ENCODE results near the gene TMEM129.

TMEM129 gene

GRCh38 chr4:1743551-1743950, 22.4 kb upstream of the TMEM129 start:
- DNase-seq = no peak

- no peak for DNase-seq
These were observed 20.1 kb upstream of the TMEM129 start for GRCh38 chr4:1741208-1741607.

GRCh38 chr4:1740021-1740545, 19.0 kb upstream of the TMEM129 start:
- DNase-seq = no peak

- DNase-seq = no peak
These were observed 18.2 kb upstream of the TMEM129 start for GRCh38 chr4:1739358-1739757.

GRCh38 chr4:1738410-1738809, 17.3 kb upstream of the TMEM129 start:
- no peak for DNase-seq

GRCh38 chr4:1737666-1738065, 16.5 kb upstream of the TMEM129 start:
- DNase-seq = no peak

- no peak for DNase-seq
These were observed 15.7 kb upstream of the TMEM129 start for GRCh38 chr4:1736812-1737211.

GRCh38 chr4:1735215-1735614, 14.1 kb upstream of the TMEM129 start:
- no peak for DNase-seq

- DNase-seq = no peak
These were observed 11.8 kb upstream of the TMEM129 start for GRCh38 chr4:1732911-1733310.

GRCh38 chr4:1731180-1731579, 10.1 kb upstream of the TMEM129 start:
- DNase-seq = no peak

GRCh38 chr4:1730532-1731135, 9.5 kb upstream of the TMEM129 start:
- DNase-seq = no peak

GRCh38 chr4:1728061-1728980, 7.2 kb upstream of the TMEM129 start:
- DNase-seq = no peak

GRCh38 chr4:1727117-1728031, 6.3 kb upstream of the TMEM129 start:
- DNase-seq = no peak

GRCh38 chr4:1726146-1726934, 5.2 kb upstream of the TMEM129 start:
- peak; percentile 34 for DNase-seq

- no peak for DNase-seq
These were observed 4.4 kb upstream of the TMEM129 start for GRCh38 chr4:1725521-1725920.

- no peak for DNase-seq
These were observed 2.1 kb upstream of the TMEM129 start for GRCh38 chr4:1723131-1723801.

GRCh38 chr4:1722551-1723118, 1.5 kb upstream of the TMEM129 start:
- DNase-seq = no peak

GRCh38 chr4:1721666-1722550, 785 bp upstream of the TMEM129 start:
- DNase-seq = no peak

- DNase-seq = no peak
These were observed 750 bp downstream of the TMEM129 start for GRCh38 chr4:1720163-1720983.
